PC-9 (cell line): ENCODE measurements around the gene CYP4F11. TPM values are rescaled to one million over a fixed set of nuclear protein-coding genes. Genes with fewer than 3 reads are reported as not detected.

Source experiments
- BruUV-seq: library from RNA; stranded (reverse); fragments of 400-500 nt; replicated peaks from 2 replicates; lab custom pipeline; 2021; lab: Mats Ljungman, UMichigan
- CTCF ChIA-PET: fragments of 300-600 bp; sonication (Branson Sonifier 250); formaldehyde crosslinking; loops from one replicate; lab custom pipeline; 2022; ENCODE audit warnings: antibody characterized with exemption; lab: Charles Lee
- POLR2A ChIA-PET: fragments of 300-600 bp; sonication (Branson Sonifier 250); formaldehyde crosslinking; loops from one replicate; lab custom pipeline; 2022; ENCODE audit warnings: antibody characterized with exemption; ENCODE audit not compliant: unreplicated experiment; lab: Charles Lee
- DNase-seq, 2 experiments: peaks; one replicate each; pipeline versions ENCODE4 v3.0.0 to v3.0.0-alpha.2; 2015 to 2022; ENCODE audit warnings: mixed read lengths in 1 of 2
- H2AFZ ChIP-seq: fragments of 200-600 bp; sonication (generic); 2 replicates; pipeline ENCODE4 v1.8.1; 2017; ENCODE audit warnings: antibody characterized with exemption
- H3F3A ChIP-seq: fragments of 200-600 bp; sonication (generic); 2 replicates; pipeline ENCODE4 v1.8.1; 2017; ENCODE audit warnings: antibody characterized with exemption, mild to moderate bottlenecking, low read depth; ENCODE audit not compliant: insufficient read depth
- H3K27ac ChIP-seq: fragments of 200-600 bp; sonication (generic); 2 replicates; pipeline ENCODE4 v1.6.1; 2016; ENCODE audit warnings: mixed run types
- H3K27me3 ChIP-seq: fragments of 200-600 bp; sonication (generic); 2 replicates; pipeline ENCODE4 v1.6.1; 2016; ENCODE audit warnings: low read depth, mixed run types; ENCODE audit not compliant: insufficient read depth
- H3K36me3 ChIP-seq: fragments of 200-600 bp; sonication (generic); 2 replicates; pipeline ENCODE4 v1.6.1; 2016; ENCODE audit warnings: low read depth, mixed run types
- H3K4me1 ChIP-seq: fragments of 200-600 bp; sonication (generic); replicated peaks from 2 replicates; pipeline ENCODE4 v1.6.1; 2016; ENCODE audit warnings: mixed run types; ENCODE audit not compliant: insufficient read depth
- H3K4me2 ChIP-seq: fragments of 200-600 bp; sonication (generic); 2 replicates; pipeline ENCODE4 v1.6.1; 2017; ENCODE audit warnings: mixed run types
- H3K4me3 ChIP-seq: fragments of 200-600 bp; sonication (generic); 2 replicates; pipeline ENCODE4 v1.6.1; 2016; ENCODE audit warnings: mixed run types
- H3K79me2 ChIP-seq: fragments of 200-600 bp; sonication (generic); 2 replicates; pipeline ENCODE4 v1.6.1; 2017; ENCODE audit warnings: low read depth, mixed run types
- H3K9me2 ChIP-seq: fragments of 200-600 bp; sonication (generic); 2 replicates; pipeline ENCODE4 v1.8.1; 2017; ENCODE audit warnings: mild to moderate bottlenecking; ENCODE audit not compliant: insufficient read depth
- H3K9me3 ChIP-seq: fragments of 200-600 bp; sonication (generic); 2 replicates; pipeline ENCODE4 v1.8.1; 2016; ENCODE audit warnings: low read depth; ENCODE audit not compliant: insufficient read depth
- H4K20me1 ChIP-seq: fragments of 200-600 bp; sonication (generic); 2 replicates; pipeline ENCODE4 v1.8.1; 2017; ENCODE audit not compliant: insufficient read depth
- CTCF ChIP-seq: fragments of 200-600 bp; sonication (generic); conservative IDR thresholded peaks from 2 replicates; pipeline ENCODE4 v1.6.1; 2017; ENCODE audit warnings: mixed run types, antibody characterized with exemption, mild to moderate bottlenecking, moderate library complexity
- EZH2 ChIP-seq: fragments of 200-600 bp; sonication (generic); IDR thresholded peaks from 2 replicates; pipeline ENCODE4 v1.8.0; 2017; ENCODE audit warnings: antibody characterized with exemption, low read depth
- intact Hi-C: fragments of 100-400 bp; cut with micrococcal nuclease; formaldehyde crosslinking; loops from one replicate; pipeline ENCODE4 v1.10.0; 2022; ENCODE audit not compliant: unreplicated experiment
- total RNA-seq: library from RNA; stranded (reverse); gene quantifications from 2 replicates; pipeline ENCODE4 v1.2.3, GENCODE V29; 2021

The CYP4F11 gene
- total RNA-seq, 1 experiment from 2014 or later = 187 TPM

- BruUV-seq = no TSS peak
- CTCF ChIA-PET = no interaction called here
- no peak overlapping the region for H3K4me2 ChIP-seq
- TF ChIP-seq EZH2 (no peak), CTCF (no peak)
- H3K27ac ChIP-seq = no peak overlapping the region
- no peaks in the 10 kb centered on the region for H3K27me3 ChIP-seq
- peaks cover 43% of the 10 kb centered on the region for H3K79me2 ChIP-seq
- intact Hi-C loops = no loop called here
- H4K20me1 ChIP-seq = peaks cover 42% of the 10 kb centered on the region
- no peak overlapping the region for H2AFZ ChIP-seq
- no peaks in the 10 kb centered on the region; the same call in 1 of the 2 replicates for H3F3A ChIP-seq
- no peaks in the 10 kb centered on the region for H3K9me2 ChIP-seq
- no peak for DNase-seq
- H3K36me3 ChIP-seq = peaks cover 70% of the 10 kb centered on the region
- H3K4me1 ChIP-seq = no peaks in the 10 kb centered on the region
- H3K4me3 ChIP-seq = no peak overlapping the region
- POLR2A ChIA-PET = no interaction called here
- no peaks in the 10 kb centered on the region for H3K9me3 ChIP-seq
Measured at GRCh38 chr19:15928321-15928720, 6.0 kb downstream of the CYP4F11 start.

- POLR2A ChIA-PET = no interaction called here
- no peaks in the 10 kb centered on the region for H3K9me3 ChIP-seq
- peaks cover 43% of the 10 kb centered on the region for H3K79me2 ChIP-seq
- CTCF ChIA-PET = no interaction called here
- peaks cover 42% of the 10 kb centered on the region for H4K20me1 ChIP-seq
- H3K9me2 ChIP-seq = no peaks in the 10 kb centered on the region
- BruUV-seq = no TSS peak
- DNase-seq = no peak
- H3K4me3 ChIP-seq = no peak overlapping the region
- H3K27me3 ChIP-seq = no peaks in the 10 kb centered on the region
- no peak overlapping the region for H3K27ac ChIP-seq
- no peaks in the 10 kb centered on the region for H3K4me1 ChIP-seq
- peaks cover 86% of the 10 kb centered on the region for H3K36me3 ChIP-seq
- no peak overlapping the region for H2AFZ ChIP-seq
- intact Hi-C loops = no loop called here
- TF ChIP-seq EZH2 = no peak
- TF ChIP-seq CTCF = no peak
- H3K4me2 ChIP-seq = no peak overlapping the region
- H3F3A ChIP-seq = peaks cover 14% of the 10 kb centered on the region; the same call in 1 of the 2 replicates
Measured at GRCh38 chr19:15926484-15926883, 7.8 kb downstream of the CYP4F11 start.

GRCh38 chr19:15923702-15924101 lies 10.6 kb downstream of the CYP4F11 start:
- Histone ChIP-seq H3K9me2 (no peaks in the 10 kb centered on the region), H3K36me3 (peaks cover 84% of the 10 kb centered on the region), H3F3A (peaks cover 34% of the 10 kb centered on the region; the same call in 1 of the 2 replicates), H3K27ac (no peak overlapping the region), H3K27me3 (no peaks in the 10 kb centered on the region), H3K79me2 (peaks cover 16% of the 10 kb centered on the region), H3K4me2 (no peak overlapping the region), H3K4me3 (no peak overlapping the region), H3K4me1 (no peaks in the 10 kb centered on the region), H3K9me3 (no peaks in the 10 kb centered on the region), H2AFZ (no peak overlapping the region), H4K20me1 (peaks cover 31% of the 10 kb centered on the region)
- ChIA-PET POLR2A (no interaction called here), CTCF (no interaction called here)
- TF ChIP-seq EZH2 (no peak), CTCF (no peak)
- BruUV-seq = no TSS peak
- no peak for DNase-seq
- intact Hi-C loops = no loop called here
